CD14-positive monocyte (primary cell): ENCODE results near the gene RXRG. TPM values are rescaled to one million over a fixed set of nuclear protein-coding genes. Genes with fewer than 3 reads are reported as not detected.

Source experiments
- DNase-seq, 3 donors: peaks; one replicate each; pipeline ENCODE4 v3.0.0-alpha.2; 2011 to 2022
- H2AFZ ChIP-seq: 2 replicates; pipeline ENCODE4 v1.6.0; 2012; ENCODE audit warnings: mild to moderate bottlenecking, low read depth, low read length, inconsistent platforms; ENCODE audit not compliant: insufficient read depth, poor library complexity, severe bottlenecking
- H3K27ac ChIP-seq, 2 donors: 1 replicate in 1 of 2; 2 replicates in 1 of 2; pipeline ENCODE4 v1.5.1; 2012 to 2013; ENCODE audit warnings: low read length in 2 of 2, control low read depth in 1 of 2, inconsistent platforms in 1 of 2, low read depth in 1 of 2, mild to moderate bottlenecking in 1 of 2
- H3K27me3 ChIP-seq, 2 donors: one replicate each; pipeline versions ENCODE4 v1.6.0 to v1.6.1; 2011 to 2013; ENCODE audit warnings: low read length in 2 of 2; ENCODE audit not compliant: control insufficient read depth in 2 of 2, insufficient read depth in 2 of 2
- H3K36me3 ChIP-seq, 2 donors: replicated peaks in 1 of 2; 1 replicate in 1 of 2; 2 replicates in 1 of 2; pipeline versions ENCODE4 v1.5.1 to v1.6.1; 2012 to 2013; ENCODE audit warnings: low read length in 2 of 2, control low read depth in 1 of 2, inconsistent platforms in 1 of 2, mild to moderate bottlenecking in 1 of 2; ENCODE audit not compliant: insufficient read depth in 2 of 2, control insufficient read depth in 1 of 2
- H3K4me1 ChIP-seq, 2 donors: 1 replicate in 1 of 2; 2 replicates in 1 of 2; pipeline versions ENCODE4 v1.5.1 to v1.6.1; 2012 to 2013; ENCODE audit warnings: low read length in 2 of 2, control low read depth in 1 of 2, inconsistent platforms in 1 of 2, mild to moderate bottlenecking in 1 of 2, moderate library complexity in 1 of 2; ENCODE audit not compliant: insufficient read depth in 2 of 2, control insufficient read depth in 1 of 2
- H3K4me2 ChIP-seq: replicated peaks from 2 replicates; pipeline ENCODE3; 2012; ENCODE audit warnings: low read length, moderate library complexity, mild to moderate bottlenecking; ENCODE audit not compliant: poor library complexity, severe bottlenecking; ENCODE audit errors: extremely low read depth
- H3K4me3 ChIP-seq, 3 experiments: fragments of 200-600 bp in 1 of 3; sonication (generic) in 1 of 3; replicated peaks in 1 of 3; 1 replicate in 2 of 3; 2 replicates in 1 of 3; pipeline ENCODE4 v1.5.1; 2011 to 2013; ENCODE audit warnings: low read length in 3 of 3, mild to moderate bottlenecking in 3 of 3, control low read depth in 2 of 3, low read depth in 2 of 3, inconsistent platforms in 1 of 3, moderate library complexity in 1 of 3
- H3K79me2 ChIP-seq: 2 replicates; pipeline ENCODE4 v1.6.0; 2012; ENCODE audit warnings: mild to moderate bottlenecking, control low read depth, inconsistent platforms, low read length, moderate library complexity; ENCODE audit not compliant: insufficient read depth
- H3K9ac ChIP-seq: 2 replicates; pipeline ENCODE4 v1.6.0; 2017; ENCODE audit warnings: low read length, mild to moderate bottlenecking; ENCODE audit not compliant: insufficient read depth, poor library complexity, severe bottlenecking
- H3K9me3 ChIP-seq, 2 donors: replicated peaks in 1 of 2; 1 replicate in 1 of 2; 2 replicates in 1 of 2; pipeline versions ENCODE4 v1.5.1 to v1.6.1; 2012 to 2013; ENCODE audit warnings: low read length in 2 of 2, control low read depth in 1 of 2; ENCODE audit not compliant: control insufficient read depth in 1 of 2, insufficient read depth in 1 of 2
- H4K20me1 ChIP-seq: 2 replicates; pipeline ENCODE4 v1.6.0; 2012; ENCODE audit warnings: mild to moderate bottlenecking, low read length, control low read depth, moderate library complexity; ENCODE audit not compliant: insufficient read depth
- H3K27ac Mint-ChIP-seq, 7 donors: one replicate each; pipeline ENCODE4 v1.8.0; 2020; ENCODE audit warnings: mild to moderate bottlenecking in 7 of 7, mixed read lengths in 7 of 7, moderate library complexity in 6 of 7, inconsistent platforms in 2 of 7
- H3K27me3 Mint-ChIP-seq, 3 donors: one replicate each; pipeline ENCODE4 v1.8.0; 2021 to 2022; ENCODE audit warnings: low read depth in 3 of 3, mild to moderate bottlenecking in 3 of 3, mixed read lengths in 3 of 3, moderate library complexity in 3 of 3, inconsistent platforms in 1 of 3
- H3K36me3 Mint-ChIP-seq, 2 donors: one replicate each; pipeline ENCODE4 v1.8.0; 2020; ENCODE audit warnings: mixed read lengths in 2 of 2, inconsistent platforms in 1 of 2, mild to moderate bottlenecking in 1 of 2
- H3K4me1 Mint-ChIP-seq: one replicate; pipeline ENCODE4 v1.8.0; 2020; ENCODE audit warnings: mild to moderate bottlenecking, mixed read lengths
- H3K4me3 Mint-ChIP-seq, 2 donors: one replicate each; pipeline ENCODE4 v1.8.0; 2020; ENCODE audit warnings: mild to moderate bottlenecking in 2 of 2, mixed read lengths in 2 of 2, moderate library complexity in 1 of 2
- H3K9me3 Mint-ChIP-seq, 7 donors: one replicate each; pipeline ENCODE4 v1.8.0; 2020 to 2022; ENCODE audit warnings: mixed read lengths in 7 of 7, mild to moderate bottlenecking in 6 of 7, moderate library complexity in 6 of 7, inconsistent platforms in 2 of 7
- CTCF ChIP-seq: fragments of 200-600 bp; IDR thresholded peaks from one replicate; pipeline ENCODE4 v1.8.0; 2022; ENCODE audit warnings: antibody characterized with exemption, mild to moderate bottlenecking
- WGBS: methylation state at CpG from one replicate; pipeline ENCODE4 v1.1.5; 2013; ENCODE audit warnings: missing lambda C conversion rate; ENCODE audit not compliant: insufficient coverage; 5-methylcytosine and 5-hydroxymethylcytosine counted together
- intact Hi-C, 2 donors: fragments of 100-400 bp; cut with micrococcal nuclease; formaldehyde crosslinking; loops; one replicate each; pipeline versions ENCODE4 v1.15.0 to v1.15.1; 2023
- polyA plus RNA-seq, 3 donors: library from polyadenylated mRNA; depleted of rRNA in 1 of 3; unstranded in 2 of 3; stranded (reverse) in 1 of 3; fragments of 300-500 nt in 2 of 3; fragments of >200 nt in 1 of 3; fragmentation: Illumina TruSeq in 2 of 3; gene quantifications; 1 replicate in 2 of 3; 2 replicates in 1 of 3; pipeline ENCODE4 v1.2.3, GENCODE V29; 2012 to 2021

The RXRG gene
- polyA plus RNA-seq, 3 donors: not detected

- H3K79me2 ChIP-seq: no peaks in the 10 kb centered on the region
- intact Hi-C loops: no loop called here
- Mint-ChIP-seq H3K4me3 (no peak overlapping the region), H3K9me3 (peaks cover 0 to 6% (median 1%) of the 10 kb centered on the region in 7 donors), H3K4me1 (peaks cover 4% of the 10 kb centered on the region), H3K27me3 (peaks cover 6 to 21% (median 14%) of the 10 kb centered on the region in 3 donors), H3K27ac (no peak overlapping the region), H3K36me3 (no peaks in the 10 kb centered on the region)
- H3K9ac ChIP-seq: no peak overlapping the region
- H4K20me1 ChIP-seq: no peaks in the 10 kb centered on the region
- H3K4me1 ChIP-seq: no peaks in the 10 kb centered on the region
- no peak for TF ChIP-seq CTCF
- no CpG with 5 or more reads among the region's 1 CpG for WGBS
- no peak for DNase-seq
- H3K27me3 ChIP-seq: no peaks in the 10 kb centered on the region
- no peak overlapping the region for H3K27ac ChIP-seq
- no peak overlapping the region for H3K4me2 ChIP-seq
- H2AFZ ChIP-seq: no peak overlapping the region
- H3K9me3 ChIP-seq: no peaks in the 10 kb centered on the region
- no peaks in the 10 kb centered on the region for H3K36me3 ChIP-seq
- H3K4me3 ChIP-seq: no peak overlapping the region
Measured at GRCh38 chr1:165484532-165484931, 39.6 kb upstream of the RXRG start.

GRCh38 chr1:165483412-165483811 lies 38.5 kb upstream of the RXRG start:
- no peak overlapping the region for H3K27ac Mint-ChIP-seq
- H3K27ac ChIP-seq: no peak overlapping the region
- H3K27me3 Mint-ChIP-seq: peaks cover 6 to 21% (median 14%) of the 10 kb centered on the region in 3 donors
- peaks cover 0 to 6% (median 1%) of the 10 kb centered on the region in 7 donors for H3K9me3 Mint-ChIP-seq
- no peak for DNase-seq
- intact Hi-C loops: no loop called here
- H3K27me3 ChIP-seq: no peaks in the 10 kb centered on the region
- H3K36me3 Mint-ChIP-seq: no peaks in the 10 kb centered on the region
- no peak overlapping the region for H3K4me3 ChIP-seq
- no peak overlapping the region for H3K4me3 Mint-ChIP-seq
- H2AFZ ChIP-seq: no peak overlapping the region
- no peak overlapping the region for H3K4me2 ChIP-seq
- no peaks in the 10 kb centered on the region for H3K36me3 ChIP-seq
- no peak for TF ChIP-seq CTCF
- peaks cover 4% of the 10 kb centered on the region for H3K4me1 Mint-ChIP-seq
- H3K9ac ChIP-seq: no peak overlapping the region
- no peaks in the 10 kb centered on the region for H3K9me3 ChIP-seq
- H4K20me1 ChIP-seq: no peaks in the 10 kb centered on the region
- no peaks in the 10 kb centered on the region for H3K79me2 ChIP-seq
- no CpG with 5 or more reads among the region's 4 CpGs for WGBS
- no peaks in the 10 kb centered on the region for H3K4me1 ChIP-seq
